Fibroblast of skin of left quadriceps (primary cell): Measurements from ENCODE around the gene DCDC2C.

Source experiments
- DNase-seq, 2 experiments: peaks; one replicate each; pipeline ENCODE4 v3.0.0-alpha.2; 2013; ENCODE audit warnings: low read depth in 2 of 2

The DCDC2C gene

GRCh38 chr2:3827673-3828575 is 124.5 kb downstream of the DCDC2C start:
- DNase-seq: peak in 1 of 2 experiments; percentile 14

- no peak for DNase-seq
These were observed 127.4 kb downstream of the DCDC2C start for GRCh38 chr2:3830796-3831195.

GRCh38 chr2:3837086-3837485 is 133.7 kb downstream of the DCDC2C start:
- DNase-seq: no peak

- DNase-seq: no peak
These were observed 135.0 kb downstream of the DCDC2C start for GRCh38 chr2:3838348-3838747.

GRCh38 chr2:3839476-3839875 is 136.1 kb downstream of the DCDC2C start:
- no peak for DNase-seq

- no peak for DNase-seq
These were observed 137.3 kb downstream of the DCDC2C start for GRCh38 chr2:3840611-3841155.

- no peak for DNase-seq
These were observed 144.2 kb downstream of the DCDC2C start for GRCh38 chr2:3847397-3848052.

GRCh38 chr2:3848776-3849175 is 145.4 kb downstream of the DCDC2C start:
- DNase-seq: no peak

GRCh38 chr2:3849213-3849612 is 145.8 kb downstream of the DCDC2C start:
- DNase-seq: no peak

GRCh38 chr2:3857576-3857975 is 154.2 kb downstream of the DCDC2C start:
- no peak for DNase-seq

GRCh38 chr2:3864943-3865865 is 161.8 kb downstream of the DCDC2C start:
- no peak for DNase-seq

- no peak for DNase-seq
These were observed 164.1 kb downstream of the DCDC2C start for GRCh38 chr2:3867469-3867868.

GRCh38 chr2:3868012-3868805 is 164.8 kb downstream of the DCDC2C start:
- DNase-seq: no peak

GRCh38 chr2:3870222-3870621 is 166.8 kb downstream of the DCDC2C start:
- no peak for DNase-seq

GRCh38 chr2:3871002-3871401 is 167.6 kb downstream of the DCDC2C start:
- peak; percentile 3 to 10 for DNase-seq

- no peak for DNase-seq
These were observed 169.1 kb downstream of the DCDC2C start for GRCh38 chr2:3872451-3872850.

- no peak for DNase-seq
These were observed 170.5 kb downstream of the DCDC2C start for GRCh38 chr2:3873899-3874298.

GRCh38 chr2:3876221-3876620 is 172.8 kb downstream of the DCDC2C start:
- no peak for DNase-seq

- DNase-seq: no peak
These were observed 173.3 kb downstream of the DCDC2C start for GRCh38 chr2:3876685-3877084.

GRCh38 chr2:3885629-3886628 is 182.6 kb downstream of the DCDC2C start:
- DNase-seq: no peak
